Activated T-helper 9 cell treated with anti-CD3 and anti-CD28 coated beads, Interleukin-2, amount 50 U/mL, for 16 hours (primary cell): ENCODE measurements around the gene SPOCK3.
"Not testable (repeated sequence)": the region's sequence is repeated elsewhere in the genome, so short reads cannot be mapped to it uniquely, and the experiment has no call there.

Experiments used
- DNase-seq: peaks from one replicate; pipeline ENCODE4 v3.0.0-alpha.2; 2020; ENCODE audit warnings: low read depth

SPOCK3 gene

GRCh38 chr4:167034983-167035382, 199.3 kb downstream of the SPOCK3 start:
- no peak for DNase-seq

GRCh38 chr4:167032871-167033270, 201.4 kb downstream of the SPOCK3 start:
- DNase-seq = no peak

- no peak for DNase-seq
These were observed 202.6 kb downstream of the SPOCK3 start for GRCh38 chr4:167031534-167032156.

- DNase-seq = no peak
These were observed 205.3 kb downstream of the SPOCK3 start for GRCh38 chr4:167028976-167029375.

- no peak for DNase-seq
These were observed 208.6 kb downstream of the SPOCK3 start for GRCh38 chr4:167025670-167026069.

GRCh38 chr4:167023364-167023925, 210.8 kb downstream of the SPOCK3 start:
- no peak for DNase-seq

- DNase-seq = no peak
These were observed 212.6 kb downstream of the SPOCK3 start for GRCh38 chr4:167021545-167022155.

GRCh38 chr4:167020410-167020809, 213.9 kb downstream of the SPOCK3 start:
- no peak for DNase-seq

- no peak for DNase-seq
These were observed 219.3 kb downstream of the SPOCK3 start for GRCh38 chr4:167014944-167015343.

- no peak for DNase-seq
These were observed 231.0 kb downstream of the SPOCK3 start for GRCh38 chr4:167003326-167003725.

GRCh38 chr4:167000141-167000852, 234.0 kb downstream of the SPOCK3 start:
- DNase-seq = no peak

- no peak for DNase-seq
These were observed 238.1 kb downstream of the SPOCK3 start for GRCh38 chr4:166996216-166996615.

GRCh38 chr4:166994686-166995085, 239.6 kb downstream of the SPOCK3 start:
- no peak for DNase-seq

GRCh38 chr4:166991006-166991561, 243.2 kb downstream of the SPOCK3 start:
- DNase-seq = no peak

GRCh38 chr4:166989886-166990285, 244.4 kb downstream of the SPOCK3 start:
- DNase-seq = no peak

GRCh38 chr4:166987026-166987425, 247.3 kb downstream of the SPOCK3 start:
- DNase-seq = no peak

GRCh38 chr4:166981847-166982246, 252.4 kb downstream of the SPOCK3 start:
- no peak for DNase-seq

- DNase-seq = no peak
These were observed 253.9 kb downstream of the SPOCK3 start for GRCh38 chr4:166980419-166980818.

GRCh38 chr4:166977596-166977995, 256.7 kb downstream of the SPOCK3 start:
- DNase-seq = no peak

- no peak for DNase-seq
These were observed 262.2 kb downstream of the SPOCK3 start for GRCh38 chr4:166972071-166972470.

GRCh38 chr4:166968219-166968618, 266.1 kb downstream of the SPOCK3 start:
- not testable (repeated sequence) for DNase-seq

GRCh38 chr4:166965562-166965961, 268.7 kb downstream of the SPOCK3 start:
- DNase-seq = no peak

- no peak for DNase-seq
These were observed 276.8 kb downstream of the SPOCK3 start for GRCh38 chr4:166957451-166957850.
